NCI-H345 treated with DMSO at 0.1 percent for 48 hours (cell line): ENCODE data around the gene LRMDA.
"Not testable (repeated sequence)": the region's sequence is repeated elsewhere in the genome, so short reads cannot be mapped to it uniquely, and the experiment has no call there.

Experiments
- DNase-seq: peaks from one replicate; lab custom pipeline; 2025; ENCODE audit not compliant: unreplicated experiment; lab: John Stamatoyannopoulos, UW

LRMDA gene

GRCh38 chr10:75733135-75733890 lies 301.9 kb downstream of the LRMDA start:
- no peak for DNase-seq

GRCh38 chr10:75736151-75736640 lies 304.8 kb downstream of the LRMDA start:
- no peak for DNase-seq

- DNase-seq, result no peak
These were observed 305.6 kb downstream of the LRMDA start for GRCh38 chr10:75736889-75737579.

- DNase-seq, result no peak
These were observed 306.1 kb downstream of the LRMDA start for GRCh38 chr10:75737580-75737949.

- DNase-seq, result no peak
These were observed 307.5 kb downstream of the LRMDA start for GRCh38 chr10:75738924-75739323.

- no peak for DNase-seq
These were observed 308.2 kb downstream of the LRMDA start for GRCh38 chr10:75739414-75740143.

GRCh38 chr10:75740541-75740940 lies 309.1 kb downstream of the LRMDA start:
- DNase-seq, result no peak

GRCh38 chr10:75742355-75742754 lies 310.9 kb downstream of the LRMDA start:
- DNase-seq, result no peak

GRCh38 chr10:75743291-75743778 lies 311.9 kb downstream of the LRMDA start:
- DNase-seq, result no peak

GRCh38 chr10:75744261-75744660 lies 312.8 kb downstream of the LRMDA start:
- no peak for DNase-seq

GRCh38 chr10:75746356-75746755 lies 314.9 kb downstream of the LRMDA start:
- no peak for DNase-seq

- DNase-seq, result not testable (repeated sequence)
These were observed 318.9 kb downstream of the LRMDA start for GRCh38 chr10:75750093-75750875.

- DNase-seq, result no peak
These were observed 319.8 kb downstream of the LRMDA start for GRCh38 chr10:75751232-75751631.

GRCh38 chr10:75753621-75754020 lies 322.2 kb downstream of the LRMDA start:
- no peak for DNase-seq

GRCh38 chr10:75754096-75754831 lies 322.8 kb downstream of the LRMDA start:
- no peak for DNase-seq

GRCh38 chr10:75755528-75755927 lies 324.1 kb downstream of the LRMDA start:
- no peak for DNase-seq

- DNase-seq, result no peak
These were observed 329.9 kb downstream of the LRMDA start for GRCh38 chr10:75761289-75761688.

GRCh38 chr10:75762431-75762802 lies 331.0 kb downstream of the LRMDA start:
- DNase-seq, result no peak

- DNase-seq, result no peak
These were observed 332.2 kb downstream of the LRMDA start for GRCh38 chr10:75763652-75764051.
